CD4-positive, alpha-beta T cell treated with Interferon gamma for 1 hour (primary cell): ENCODE results near the gene HLCS.

Experiments
- DNase-seq: peaks from one replicate; pipeline ENCODE4 v3.0.0-alpha.2; 2020

The HLCS gene

GRCh38 chr21:36803816-36804439, 162.5 kb downstream of the HLCS start:
- no peak for DNase-seq

GRCh38 chr21:36803051-36803645, 163.3 kb downstream of the HLCS start:
- DNase-seq, result no peak

GRCh38 chr21:36800734-36801133, 165.7 kb downstream of the HLCS start:
- DNase-seq, result no peak

DNA sequence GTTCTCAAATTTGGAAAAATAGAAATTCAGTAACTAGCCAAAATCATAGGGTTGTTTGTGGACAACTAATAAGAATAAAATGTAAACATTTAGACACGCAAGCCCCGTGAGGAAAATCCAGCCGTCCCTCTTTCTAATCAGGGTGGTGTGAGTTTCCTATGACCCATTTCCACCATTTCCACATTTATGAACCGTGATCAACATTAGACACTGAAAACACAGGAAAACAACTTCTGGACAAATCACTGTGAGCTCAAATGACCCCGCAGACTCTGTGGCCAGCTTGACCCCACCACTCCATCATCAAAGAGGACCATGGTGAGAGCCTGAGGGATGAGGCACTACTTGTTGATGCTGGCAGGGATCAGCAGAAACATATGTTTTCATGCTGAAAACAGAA, 166.6 kb downstream of the HLCS start:
- DNase-seq, result no peak

GRCh38 chr21:36798491-36798890, 168.0 kb downstream of the HLCS start:
- no peak for DNase-seq

DNA sequence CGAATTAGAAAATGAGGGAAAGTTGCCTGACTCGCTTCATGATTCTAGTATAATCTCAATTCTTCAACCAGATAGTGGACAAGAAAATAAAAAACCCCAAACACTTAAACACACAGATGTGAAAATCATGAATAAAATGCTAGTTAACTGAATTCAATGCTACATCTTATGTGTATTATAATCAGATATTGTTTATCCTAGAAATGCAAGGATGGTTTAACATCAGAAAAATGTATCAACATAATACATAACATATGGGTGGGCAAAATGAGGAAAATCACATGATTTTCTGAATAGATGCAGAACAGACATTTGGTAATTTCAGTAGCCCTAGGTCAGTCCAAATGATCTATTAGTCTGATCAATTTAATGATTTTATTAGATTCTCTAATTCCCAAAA, 170.4 kb downstream of the HLCS start:
- DNase-seq, result no peak

DNA sequence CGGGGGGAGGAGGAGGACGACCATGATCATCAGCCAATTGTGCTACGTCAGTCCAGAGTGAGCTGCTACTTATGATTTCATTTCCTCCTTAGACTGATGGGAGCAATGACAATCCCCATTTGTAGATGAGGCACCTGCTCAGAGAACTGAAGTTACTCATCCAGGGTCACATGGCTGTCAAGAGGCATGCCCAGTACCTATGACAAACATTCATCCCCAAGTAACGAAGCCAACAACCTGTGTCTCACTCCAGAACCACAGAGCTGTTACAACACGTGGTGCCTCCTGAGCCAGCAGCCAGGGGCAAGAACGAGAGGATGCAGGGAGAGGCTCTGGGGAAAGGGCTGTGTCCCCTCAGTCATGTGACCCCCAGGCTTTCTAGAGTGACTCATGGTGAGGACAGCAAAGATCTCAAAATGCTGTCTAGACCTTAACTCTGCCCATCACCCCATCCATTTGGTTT, 173.9 kb downstream of the HLCS start:
- DNase-seq, result no peak

GRCh38 chr21:36791695-36792470, 174.6 kb downstream of the HLCS start:
- no peak for DNase-seq

DNA sequence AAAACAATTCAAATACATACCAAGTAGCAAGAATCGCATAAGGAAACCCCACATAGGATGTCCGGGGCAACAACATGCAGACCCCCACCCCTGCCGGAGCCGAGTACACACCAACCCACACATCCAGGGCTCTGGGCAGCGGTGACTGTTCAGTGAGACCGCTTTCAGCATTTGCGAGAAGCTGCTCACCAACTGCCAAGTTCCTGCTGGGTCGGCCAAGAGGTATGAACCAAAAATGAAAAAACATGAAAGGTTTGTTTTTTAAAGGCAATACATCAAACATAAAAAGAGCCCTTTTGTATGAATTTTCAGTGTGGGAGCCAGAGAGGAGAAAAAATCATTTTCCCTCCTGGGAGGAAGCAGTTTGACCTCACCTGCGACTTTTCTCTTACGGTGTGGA, 175.3 kb downstream of the HLCS start:
- no peak for DNase-seq

- DNase-seq, result no peak
Observed at GRCh38 chr21:36790616-36791015, 175.9 kb downstream of the HLCS start.

- no peak for DNase-seq
Observed at GRCh38 chr21:36788120-36788638, 178.3 kb downstream of the HLCS start.

- no peak for DNase-seq
Observed at GRCh38 chr21:36786186-36786585, 180.3 kb downstream of the HLCS start.

DNA sequence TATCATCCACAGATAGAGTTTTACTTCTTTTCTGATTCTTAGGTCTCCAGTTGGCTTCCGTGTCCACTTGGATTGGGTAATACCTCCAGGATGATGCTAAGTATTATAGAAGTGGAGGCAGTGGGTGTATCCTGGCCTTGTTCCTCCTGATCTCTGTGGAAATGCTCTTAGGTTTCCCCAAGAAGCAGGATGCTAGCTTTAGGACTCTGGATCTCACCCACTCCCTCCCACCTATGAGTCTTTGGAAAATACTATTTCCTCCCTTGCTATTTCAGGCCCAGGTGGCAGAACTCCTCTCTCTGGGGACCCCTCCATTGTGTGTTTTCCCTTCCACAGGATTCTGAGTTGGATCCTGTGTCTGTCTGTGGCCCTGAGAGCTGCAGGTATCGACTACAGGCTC, 180.9 kb downstream of the HLCS start:
- no peak for DNase-seq

- no peak for DNase-seq
Observed at GRCh38 chr21:36784947-36785346, 181.5 kb downstream of the HLCS start.

DNA sequence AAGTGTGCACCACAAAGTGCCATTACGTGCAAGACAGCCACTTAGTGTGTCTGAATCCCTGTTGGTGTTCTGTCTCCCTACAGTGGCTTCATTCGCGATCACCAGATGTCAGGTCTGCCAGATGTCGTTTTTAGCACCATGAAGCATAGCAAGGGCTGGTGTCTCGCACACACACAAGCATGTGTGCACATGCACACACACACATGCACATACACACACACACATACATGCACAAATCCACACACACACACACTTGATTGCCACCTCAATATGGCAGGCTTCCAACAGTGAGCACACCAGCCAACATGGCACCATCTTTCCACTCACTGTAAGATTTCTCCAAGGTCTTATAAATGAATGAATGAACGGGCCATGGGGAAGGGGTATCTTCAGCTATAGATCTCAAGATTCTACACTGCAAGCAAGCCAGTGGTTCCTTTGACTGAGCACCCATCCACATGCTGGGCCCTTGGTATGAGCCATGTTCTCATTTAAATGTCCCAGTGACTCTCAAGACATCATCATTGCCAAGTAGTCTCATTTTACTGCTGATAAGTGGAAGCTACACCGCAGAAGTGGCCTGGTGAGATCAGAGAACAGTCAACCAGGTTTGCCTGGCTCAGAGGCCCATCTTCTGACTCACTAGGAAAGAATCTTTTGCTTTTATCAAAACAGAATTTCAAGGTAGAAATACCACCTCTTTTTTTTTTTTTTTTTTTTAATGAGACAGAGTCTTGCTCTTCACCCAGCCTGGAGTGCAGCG, 182.7 kb downstream of the HLCS start:
- no peak for DNase-seq

DNA sequence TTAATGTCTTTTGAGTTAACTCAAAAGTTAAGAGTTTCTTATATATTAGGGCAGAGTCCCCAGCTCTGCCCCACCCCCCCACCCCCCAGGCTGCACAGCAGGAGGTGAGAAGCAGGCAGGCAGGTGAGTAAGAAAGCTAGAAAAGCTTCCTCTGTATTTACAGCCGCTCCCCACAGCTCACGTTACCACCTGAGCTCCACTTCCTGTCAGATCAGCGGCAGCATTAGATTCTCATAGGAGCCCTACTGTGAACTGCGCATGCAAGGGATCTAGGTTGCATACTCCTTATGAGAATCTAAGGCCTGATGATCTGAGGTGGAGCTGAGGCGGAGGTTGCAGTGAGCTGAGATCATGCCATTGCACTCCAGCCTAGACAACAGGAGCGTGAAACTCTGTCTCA, 185.6 kb downstream of the HLCS start:
- no peak for DNase-seq

- DNase-seq, result no peak
Observed at GRCh38 chr21:36776981-36777617, 189.4 kb downstream of the HLCS start.

GRCh38 chr21:36773995-36774394, 192.5 kb downstream of the HLCS start:
- DNase-seq, result no peak

GRCh38 chr21:36773117-36773516, 193.4 kb downstream of the HLCS start:
- DNase-seq, result no peak

GRCh38 chr21:36769051-36769839, 197.2 kb downstream of the HLCS start:
- DNase-seq, result no peak

GRCh38 chr21:36768496-36768895, 198.0 kb downstream of the HLCS start:
- no peak for DNase-seq

DNA sequence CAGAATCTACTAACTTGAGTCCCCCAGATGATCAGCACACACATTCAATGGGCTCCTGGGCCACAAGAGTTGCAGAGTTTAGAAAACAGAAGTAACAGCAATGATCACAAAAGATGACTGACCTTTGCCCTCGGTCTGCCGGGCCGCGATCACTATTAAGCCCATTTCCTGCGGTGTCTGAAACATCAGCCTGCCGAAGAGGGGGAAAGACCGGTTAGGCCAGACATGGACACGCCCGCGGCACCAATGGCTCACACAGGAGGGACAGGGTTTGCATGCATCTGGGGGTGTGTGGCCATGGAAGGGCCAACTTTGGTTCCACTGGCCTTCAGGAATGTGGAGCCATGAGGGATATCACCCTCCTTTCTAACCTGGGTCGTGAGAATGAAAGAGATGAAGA, 199.4 kb downstream of the HLCS start:
- DNase-seq, result no peak
